D341Med (cell line): ENCODE data around the gene MT1X.

Source experiments
- DNase-seq: peaks from one replicate; pipeline ENCODE4 v3.0.0; 2012; ENCODE audit warnings: low spot score

The MT1X gene

DNA sequence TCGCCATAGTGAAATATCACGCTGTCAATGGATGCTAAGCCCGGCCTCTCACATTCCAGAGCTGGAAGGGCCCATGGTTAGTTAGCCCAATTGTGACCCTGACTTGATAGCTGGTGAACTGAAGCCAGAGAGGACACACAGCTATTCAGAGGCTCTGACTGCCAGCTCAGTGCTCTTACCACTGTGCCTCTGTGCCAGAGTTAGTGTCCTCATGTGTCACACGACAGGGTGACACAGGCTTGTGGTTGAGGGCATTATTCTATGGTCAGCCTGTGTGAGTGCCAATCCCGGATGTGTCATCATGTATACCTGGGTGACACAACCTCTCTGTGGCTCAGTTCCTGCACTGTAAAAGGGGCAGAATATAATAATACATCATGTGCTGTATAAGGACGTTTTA is 2.5 kb upstream of the MT1X start:
- DNase-seq: no peak

DNA sequence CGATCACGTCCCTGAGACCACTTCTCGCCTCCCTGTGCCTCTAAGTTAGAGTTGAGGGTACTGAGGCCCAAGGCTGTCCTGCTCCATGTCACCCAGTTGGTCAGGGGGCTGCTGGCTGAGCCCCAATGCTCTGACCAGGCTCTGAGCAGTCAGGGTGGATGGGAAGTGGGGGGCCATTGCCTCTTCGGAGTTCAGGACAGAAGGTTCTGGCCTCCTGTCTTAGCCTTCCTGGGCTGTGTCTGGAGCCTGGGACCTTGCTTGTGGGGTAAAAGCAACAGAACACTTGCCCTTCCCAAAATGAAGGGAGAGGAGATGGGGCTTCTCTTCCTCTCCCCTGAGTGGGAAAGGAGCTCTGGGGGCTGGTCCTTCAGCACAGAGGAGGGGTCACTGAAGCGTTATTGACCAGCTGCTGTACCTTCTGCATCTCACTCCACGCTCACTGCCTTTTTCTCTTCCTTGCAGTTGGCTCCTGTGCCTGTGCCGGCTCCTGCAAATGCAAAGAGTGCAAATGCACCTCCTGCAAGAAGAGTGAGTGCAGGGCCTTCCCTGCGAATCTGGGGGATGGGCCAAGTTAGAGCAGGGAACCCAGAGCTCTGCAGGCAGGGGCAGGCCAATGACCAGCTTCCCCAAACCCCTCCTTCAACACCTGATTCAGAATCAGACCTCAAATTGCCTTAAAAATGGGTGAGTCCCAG is 580 bp downstream of the MT1X start:
- no peak for DNase-seq

DNA sequence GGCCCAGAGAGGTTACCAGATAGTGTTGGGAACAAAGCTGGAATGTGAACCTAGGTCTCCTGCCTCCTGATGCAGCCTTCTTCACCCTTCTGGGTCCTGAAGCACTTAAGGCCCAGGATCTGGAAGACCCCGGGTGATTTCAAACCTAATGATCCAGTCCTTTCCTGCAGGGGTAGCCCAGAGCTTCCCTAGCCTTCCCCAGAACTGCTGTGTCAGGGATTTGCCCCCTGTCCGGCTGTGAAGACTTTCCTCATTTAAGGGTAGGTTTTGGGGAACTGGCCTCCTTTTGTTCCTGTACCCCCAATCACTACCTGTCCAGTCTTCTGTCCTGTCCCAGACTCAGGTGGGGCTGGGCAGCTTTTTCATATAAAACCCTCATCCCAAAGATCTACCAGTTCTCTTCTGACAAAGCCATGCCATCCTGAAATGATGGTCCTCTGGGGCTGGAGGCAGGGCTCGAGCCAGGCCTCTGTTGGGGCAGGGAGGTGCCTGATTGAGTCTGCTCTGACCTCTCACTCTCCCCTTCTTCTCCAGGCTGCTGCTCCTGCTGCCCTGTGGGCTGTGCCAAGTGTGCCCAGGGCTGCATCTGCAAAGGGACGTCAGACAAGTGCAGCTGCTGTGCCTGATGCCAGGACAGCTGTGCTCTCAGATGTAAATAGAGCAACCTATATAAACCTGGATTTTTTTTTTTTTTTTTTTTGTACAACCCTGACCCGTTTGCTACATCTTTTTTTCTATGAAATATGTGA is 1.3 kb downstream of the MT1X start:
- no peak for DNase-seq

GRCh38 chr16:56684256-56684925 is 2.1 kb downstream of the MT1X start:
- DNase-seq: no peak

GRCh38 chr16:56684926-56685590 is 2.8 kb downstream of the MT1X start:
- DNase-seq: no peak

DNA sequence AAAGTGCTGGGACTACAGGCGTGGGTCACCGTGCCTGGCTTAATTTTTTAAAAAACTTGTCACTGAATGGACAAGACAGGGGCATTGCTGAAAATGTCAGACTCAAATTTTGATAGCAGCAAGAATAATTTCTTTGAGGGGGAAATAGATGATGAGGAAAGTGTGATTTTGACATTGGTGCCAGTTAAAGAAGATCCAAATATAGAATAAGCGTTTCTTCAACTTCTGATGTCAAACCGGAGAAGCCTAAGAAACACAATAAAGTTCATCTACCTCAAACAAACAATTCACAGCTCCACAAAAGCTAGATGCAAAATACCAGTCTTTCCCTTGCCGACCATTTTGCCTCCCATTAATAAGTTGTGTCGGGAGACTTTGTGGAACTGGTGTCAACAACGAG is 4.5 kb downstream of the MT1X start:
- no peak for DNase-seq

- no peak for DNase-seq
Measured at GRCh38 chr16:56688762-56689161, 6.5 kb downstream of the MT1X start.

DNA sequence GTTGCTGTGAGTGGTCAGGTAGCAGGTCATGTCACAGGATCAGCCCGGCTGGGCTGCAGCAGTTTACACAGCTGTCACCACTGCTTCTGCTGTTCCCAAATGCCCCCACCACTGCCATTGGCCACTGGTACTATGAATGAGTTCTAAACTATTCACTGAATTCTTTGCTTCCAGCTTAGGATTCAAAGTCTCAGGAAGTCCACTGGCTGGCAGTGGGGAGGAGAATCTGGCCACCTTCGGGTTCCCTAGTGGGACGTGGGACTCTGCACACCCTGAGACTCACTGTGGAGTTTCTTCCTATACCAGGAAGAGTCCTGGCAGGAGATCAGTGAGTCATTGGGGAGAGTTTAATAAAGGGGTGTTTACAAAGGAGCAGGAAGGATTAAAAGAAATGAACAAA is 6.9 kb downstream of the MT1X start:
- DNase-seq: no peak

GRCh38 chr16:56690420-56691122 is 8.3 kb downstream of the MT1X start:
- DNase-seq: no peak

- no peak for DNase-seq
Measured at GRCh38 chr16:56691885-56692284, 9.6 kb downstream of the MT1X start.

- DNase-seq: no peak
Measured at GRCh38 chr16:56695246-56695645, 13.0 kb downstream of the MT1X start.

DNA sequence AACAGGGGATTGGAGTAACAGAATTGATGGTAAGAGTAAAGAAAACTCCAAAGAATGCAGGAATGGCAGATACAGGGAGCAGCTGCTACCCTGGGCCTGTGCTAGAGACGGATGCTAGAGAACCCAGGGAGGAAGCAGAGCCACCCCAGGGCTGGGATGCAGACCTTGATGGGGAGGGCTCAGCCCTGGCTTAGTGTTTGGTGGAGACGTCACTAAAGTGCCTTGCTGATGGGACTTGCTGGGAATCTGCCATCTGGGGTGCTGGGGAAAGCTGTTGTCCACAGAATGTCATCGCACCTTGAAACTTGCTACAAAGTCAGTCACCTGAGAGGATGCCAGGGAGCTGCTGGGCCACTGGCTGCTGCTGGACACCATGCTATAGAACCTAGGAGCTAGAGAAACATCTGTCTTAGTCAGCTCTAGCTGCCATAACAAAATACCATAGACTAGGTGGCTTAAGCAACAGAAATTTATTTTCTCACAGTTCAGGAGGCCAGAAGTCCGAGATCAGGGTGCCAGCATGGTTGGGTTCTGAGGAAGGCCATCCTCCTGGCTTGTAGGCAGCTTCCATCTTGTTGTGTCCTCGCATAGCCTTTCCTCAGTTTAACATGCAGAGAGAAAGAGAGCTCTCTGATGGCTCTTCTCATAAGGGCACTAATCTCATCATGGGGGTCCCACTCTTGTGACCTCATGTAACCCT is 15.3 kb downstream of the MT1X start:
- no peak for DNase-seq

- DNase-seq: no peak
Measured at GRCh38 chr16:56700195-56700594, 17.9 kb downstream of the MT1X start.

DNA sequence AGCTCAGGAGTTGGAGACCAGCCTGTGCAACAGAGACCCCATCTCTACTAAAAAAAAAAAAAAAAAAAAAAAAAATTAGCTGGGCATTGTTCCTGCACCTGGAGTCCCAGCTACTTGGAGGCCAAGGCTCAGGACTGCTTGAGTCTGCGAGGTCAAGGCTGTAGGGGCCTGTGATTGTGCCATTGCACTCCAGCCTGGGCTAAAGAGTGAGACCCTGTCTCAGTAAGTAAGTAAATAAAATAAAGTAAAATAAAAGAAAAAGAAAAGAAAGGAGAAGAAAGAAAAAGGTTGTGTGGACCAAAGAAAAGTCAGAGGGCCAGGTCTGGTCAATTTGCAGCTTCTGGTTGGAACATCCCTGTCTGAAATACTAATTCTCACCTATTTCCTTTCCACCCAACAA is 18.4 kb downstream of the MT1X start:
- no peak for DNase-seq

- no peak for DNase-seq
Measured at GRCh38 chr16:56701534-56701933, 19.3 kb downstream of the MT1X start.

GRCh38 chr16:56702836-56703235 is 20.6 kb downstream of the MT1X start:
- no peak for DNase-seq

DNA sequence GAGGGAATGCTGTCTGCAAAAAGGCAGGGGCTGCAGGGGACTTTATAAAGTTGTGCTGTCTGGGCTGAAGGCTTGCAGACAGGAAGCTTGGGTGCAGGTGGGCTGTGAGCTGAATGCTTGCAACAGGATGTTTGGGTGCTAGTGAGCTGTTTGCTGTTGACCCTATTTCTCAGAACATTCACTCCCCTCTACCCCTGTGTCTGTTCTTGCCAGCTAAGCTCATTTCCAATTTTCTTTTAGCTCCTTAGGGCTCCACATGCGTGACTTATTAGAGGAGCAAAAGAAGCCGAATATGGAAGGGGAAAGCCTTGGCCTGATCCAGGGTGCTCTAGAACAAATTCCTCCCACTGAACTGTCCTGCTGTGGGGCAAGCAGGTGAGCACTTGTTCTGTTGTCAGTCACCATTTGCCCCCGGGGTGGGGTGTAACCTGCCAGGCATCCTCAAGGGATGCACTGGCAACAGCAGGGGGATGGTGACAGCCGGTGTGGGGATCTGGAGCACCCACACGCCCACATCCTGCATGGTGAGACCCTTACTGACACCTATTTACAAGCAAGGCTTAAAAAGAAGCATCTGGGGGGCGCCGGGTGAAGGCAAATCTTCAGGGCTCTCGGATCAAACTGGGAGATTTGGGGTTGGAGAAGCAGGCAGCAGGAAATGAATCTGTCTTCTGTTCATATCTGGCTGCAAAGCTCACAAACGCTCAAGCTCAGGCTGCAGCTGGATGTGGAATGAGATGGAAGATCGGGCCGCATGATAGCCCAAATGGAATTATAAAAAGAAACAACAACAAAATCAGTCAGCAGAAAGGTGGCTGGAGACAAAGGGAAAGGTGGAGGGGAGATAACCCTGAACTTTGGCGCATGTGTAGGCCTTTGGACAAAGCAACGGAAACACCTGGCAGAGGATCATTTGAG is 26.5 kb downstream of the MT1X start:
- DNase-seq: no peak

DNA sequence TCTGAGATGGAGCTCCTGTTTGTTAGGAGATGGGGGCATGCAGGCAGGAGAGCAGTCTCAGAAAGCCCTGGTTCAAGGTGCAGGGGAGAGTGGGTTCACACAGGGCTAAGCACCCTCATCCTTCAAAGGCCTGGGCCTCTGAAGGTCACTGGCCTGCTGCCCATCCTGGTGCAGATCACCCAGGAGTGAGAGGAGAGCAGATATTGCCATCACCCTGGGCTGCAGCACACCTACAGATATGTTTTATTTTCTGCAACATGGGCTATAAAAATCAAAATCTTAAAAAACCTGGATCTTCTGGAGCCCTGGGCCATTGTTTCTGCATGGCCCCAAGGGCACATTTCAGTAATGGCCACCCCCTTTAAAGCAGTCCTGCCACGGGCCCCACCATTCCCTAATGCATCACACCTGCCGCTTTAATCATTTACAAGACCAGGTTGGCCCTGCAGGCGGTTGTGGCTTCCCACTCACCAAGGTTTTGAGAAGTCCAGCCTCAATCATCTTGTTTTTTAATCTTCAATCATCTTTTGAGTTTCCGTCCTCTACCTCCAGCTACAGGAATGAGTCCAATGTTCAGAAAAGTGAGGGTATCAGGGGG is 27.3 kb downstream of the MT1X start:
- no peak for DNase-seq

DNA sequence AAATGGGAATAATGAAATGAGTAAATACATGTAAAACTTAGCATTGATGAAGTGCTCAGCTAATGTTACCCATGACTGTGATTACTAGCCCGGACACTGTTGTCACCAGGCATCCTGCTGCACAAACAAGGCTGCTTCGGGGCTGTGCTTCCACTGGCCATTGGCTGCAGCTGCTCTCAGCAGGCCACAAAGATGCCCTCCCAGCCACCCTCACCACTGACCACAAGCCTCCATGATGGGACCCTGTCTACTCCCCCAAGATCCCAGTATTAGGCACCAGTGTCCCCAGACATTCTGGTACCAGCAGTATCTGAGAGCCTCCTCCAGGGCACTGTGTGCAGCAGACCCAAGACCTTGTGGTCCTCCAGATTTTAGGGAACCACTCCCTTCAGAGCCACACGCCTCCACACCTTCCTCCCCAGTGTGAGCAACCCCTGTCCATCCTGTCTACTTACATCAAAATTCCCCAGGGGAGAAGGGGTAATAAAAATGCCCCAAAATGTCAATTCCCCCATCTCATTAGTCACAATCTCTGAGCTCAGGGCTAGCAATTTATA is 28.0 kb downstream of the MT1X start:
- DNase-seq: no peak

- DNase-seq: no peak
Measured at GRCh38 chr16:56711862-56712261, 29.6 kb downstream of the MT1X start.
